HL-60/S4 treated with phorbol 12-myristate 13-acetate at 8.2 ng/mL for 4 days and 3 days (cell line): Measurements from ENCODE around the gene AFF3.

ENCODE experiments used
- in situ Hi-C: fragments of 300-500 bp; cut with MboI; formaldehyde crosslinking; loops from 2 replicates; pipeline ENCODE4 v1.15.0; 2022; ENCODE audit warnings: low sequenced_read_pairs

AFF3 gene

DNA sequence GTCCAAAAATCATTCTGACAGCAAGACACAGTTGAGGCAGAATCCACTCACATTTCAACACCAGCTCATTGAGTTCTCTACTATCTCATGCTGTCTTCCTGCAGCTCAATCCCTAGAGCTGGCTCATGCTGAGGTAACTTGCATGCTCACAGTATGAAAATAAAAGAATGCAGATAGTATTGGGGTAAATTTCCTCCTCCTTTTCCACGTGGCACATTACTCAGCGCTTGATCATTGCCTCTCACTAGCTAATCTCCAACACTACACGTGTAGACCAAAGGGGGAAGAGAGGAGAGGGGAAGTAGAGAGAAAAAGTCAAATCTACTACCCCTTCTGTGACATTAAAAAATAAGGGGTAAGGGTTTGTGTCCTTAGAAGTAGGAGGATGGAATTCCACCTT lies 300.6 kb downstream of the AFF3 start:
- in situ Hi-C loops, result no loop called here

DNA sequence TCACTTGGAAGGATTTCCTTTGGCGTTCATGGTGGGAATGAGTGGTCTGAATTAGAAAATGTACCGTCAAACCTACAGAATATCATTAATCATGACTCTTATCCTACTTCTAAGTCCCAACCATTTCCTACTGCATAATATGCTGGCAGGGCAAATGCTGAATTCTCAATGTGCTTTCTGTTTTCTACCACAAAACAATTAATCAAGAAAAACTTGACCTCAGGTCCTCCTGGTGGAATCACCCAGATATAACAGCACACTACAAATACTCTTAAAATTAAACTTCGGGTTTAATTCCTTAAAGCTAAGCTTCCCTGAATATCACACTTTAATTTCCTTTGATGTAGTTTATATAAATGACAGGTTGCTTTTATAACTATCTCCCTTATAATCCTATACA lies 301.6 kb downstream of the AFF3 start:
- in situ Hi-C loops, result no loop called here

- in situ Hi-C loops, result no loop called here
Measured at GRCh38 chr2:99836690-99837605, 305.4 kb downstream of the AFF3 start.

- in situ Hi-C loops, result no loop called here
Measured at GRCh38 chr2:99834426-99834825, 308.0 kb downstream of the AFF3 start.

- in situ Hi-C loops, result no loop called here
Measured at GRCh38 chr2:99833586-99834201, 308.7 kb downstream of the AFF3 start.

DNA sequence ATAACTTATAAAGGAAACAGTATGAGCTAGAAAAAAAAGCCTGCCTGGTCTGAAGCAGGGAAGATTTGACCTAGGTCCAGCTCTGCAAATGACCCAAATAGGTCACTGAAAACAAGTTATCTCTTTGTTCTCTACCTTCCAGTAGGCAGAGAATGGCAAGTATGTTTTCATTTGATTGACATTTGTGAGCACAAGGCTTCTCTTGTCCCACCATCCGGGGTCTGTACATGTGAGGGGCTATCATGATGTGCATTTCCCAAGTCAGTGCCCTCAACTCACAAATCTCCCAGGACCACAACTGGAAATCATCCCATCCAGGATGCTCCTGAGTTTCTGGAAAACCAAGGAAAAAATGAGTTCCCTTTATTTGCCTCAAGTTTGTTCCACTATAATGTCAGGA lies 309.5 kb downstream of the AFF3 start:
- in situ Hi-C loops, result no loop called here

GRCh38 chr2:99831772-99832171 lies 310.6 kb downstream of the AFF3 start:
- in situ Hi-C loops, result no loop called here

GRCh38 chr2:99827296-99827999 lies 314.9 kb downstream of the AFF3 start:
- in situ Hi-C loops, result no loop called here

GRCh38 chr2:99825630-99826029 lies 316.8 kb downstream of the AFF3 start:
- in situ Hi-C loops, result no loop called here

GRCh38 chr2:99824758-99825157 lies 317.6 kb downstream of the AFF3 start:
- in situ Hi-C loops, result no loop called here

GRCh38 chr2:99822474-99823207 lies 319.7 kb downstream of the AFF3 start:
- in situ Hi-C loops, result no loop called here

GRCh38 chr2:99821984-99822383 lies 320.4 kb downstream of the AFF3 start:
- in situ Hi-C loops, result no loop called here

GRCh38 chr2:99821572-99821971 lies 320.8 kb downstream of the AFF3 start:
- in situ Hi-C loops, result no loop called here

DNA sequence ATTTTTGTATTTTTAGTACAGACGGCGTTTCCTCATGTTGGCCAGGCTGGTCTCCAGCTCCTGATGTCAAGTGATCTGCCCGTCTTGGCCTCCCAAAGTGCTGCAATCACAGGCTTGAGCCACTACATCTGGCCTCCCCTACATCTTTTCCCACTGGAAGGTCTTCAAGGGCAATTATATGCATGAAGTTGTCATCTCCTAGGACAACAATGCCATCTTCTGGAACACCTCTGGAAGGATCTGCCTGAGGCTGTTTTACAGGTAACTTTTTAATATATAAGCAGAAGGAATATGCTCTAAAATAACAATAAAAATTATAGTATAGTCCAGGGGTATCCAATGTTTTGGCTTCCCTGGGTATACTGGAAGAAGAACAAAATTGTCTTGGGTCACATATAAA lies 321.4 kb downstream of the AFF3 start:
- in situ Hi-C loops, result no loop called here

GRCh38 chr2:99819766-99820165 lies 322.6 kb downstream of the AFF3 start:
- in situ Hi-C loops, result no loop called here

- in situ Hi-C loops, result no loop called here
Measured at GRCh38 chr2:99818842-99819241, 323.5 kb downstream of the AFF3 start.

DNA sequence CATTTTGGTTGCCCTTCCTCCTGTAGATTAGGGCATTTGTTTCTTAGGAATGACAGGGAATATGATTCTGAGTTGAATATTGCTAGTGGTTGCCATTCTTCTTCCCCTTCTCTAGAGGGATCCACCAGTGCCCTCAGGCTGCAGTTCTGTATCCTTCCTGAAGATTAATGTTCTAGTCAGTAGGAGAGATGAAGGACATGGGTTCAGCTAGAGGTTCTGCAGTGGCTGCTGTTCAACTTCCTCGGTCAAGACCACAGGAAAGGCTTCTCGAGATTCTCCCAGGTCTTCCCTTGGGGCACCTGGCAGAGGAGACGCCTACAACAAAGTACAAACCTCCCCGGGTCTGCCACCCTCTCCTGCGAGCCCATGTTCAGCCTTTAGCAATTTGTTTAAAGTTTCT lies 325.5 kb downstream of the AFF3 start:
- in situ Hi-C loops, result no loop called here

GRCh38 chr2:99812426-99812825 lies 330.0 kb downstream of the AFF3 start:
- in situ Hi-C loops, result no loop called here

- in situ Hi-C loops, result no loop called here
Measured at GRCh38 chr2:99811544-99811943, 330.8 kb downstream of the AFF3 start.

DNA sequence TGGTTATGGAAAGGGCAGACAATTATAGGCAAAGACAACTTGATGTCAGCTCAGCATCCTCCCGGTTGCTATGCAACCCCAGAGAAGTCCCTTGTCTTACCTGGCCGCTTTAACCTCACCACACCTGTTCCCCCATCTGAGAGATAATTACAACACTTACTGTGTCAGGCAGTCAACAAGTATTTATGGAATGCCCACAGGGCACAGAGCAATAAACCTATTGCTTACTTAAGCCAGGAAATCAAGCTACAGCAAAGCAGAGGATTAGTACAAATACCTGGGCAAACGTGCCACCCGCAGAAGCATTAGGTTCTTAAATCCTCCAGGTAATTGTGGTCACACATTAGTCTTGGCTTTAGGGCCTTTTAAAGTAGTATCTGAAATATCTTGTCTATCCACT lies 332.2 kb downstream of the AFF3 start:
- in situ Hi-C loops, result no loop called here

- in situ Hi-C loops, result no loop called here
Measured at GRCh38 chr2:99809259-99809900, 333.0 kb downstream of the AFF3 start.
